ENCODE data around the gene TULP4.
"Not testable (repeated sequence)": the region's sequence is repeated elsewhere in the genome, so short reads cannot be mapped to it uniquely, and the experiment has no call there.

Gene TULP4

DNA sequence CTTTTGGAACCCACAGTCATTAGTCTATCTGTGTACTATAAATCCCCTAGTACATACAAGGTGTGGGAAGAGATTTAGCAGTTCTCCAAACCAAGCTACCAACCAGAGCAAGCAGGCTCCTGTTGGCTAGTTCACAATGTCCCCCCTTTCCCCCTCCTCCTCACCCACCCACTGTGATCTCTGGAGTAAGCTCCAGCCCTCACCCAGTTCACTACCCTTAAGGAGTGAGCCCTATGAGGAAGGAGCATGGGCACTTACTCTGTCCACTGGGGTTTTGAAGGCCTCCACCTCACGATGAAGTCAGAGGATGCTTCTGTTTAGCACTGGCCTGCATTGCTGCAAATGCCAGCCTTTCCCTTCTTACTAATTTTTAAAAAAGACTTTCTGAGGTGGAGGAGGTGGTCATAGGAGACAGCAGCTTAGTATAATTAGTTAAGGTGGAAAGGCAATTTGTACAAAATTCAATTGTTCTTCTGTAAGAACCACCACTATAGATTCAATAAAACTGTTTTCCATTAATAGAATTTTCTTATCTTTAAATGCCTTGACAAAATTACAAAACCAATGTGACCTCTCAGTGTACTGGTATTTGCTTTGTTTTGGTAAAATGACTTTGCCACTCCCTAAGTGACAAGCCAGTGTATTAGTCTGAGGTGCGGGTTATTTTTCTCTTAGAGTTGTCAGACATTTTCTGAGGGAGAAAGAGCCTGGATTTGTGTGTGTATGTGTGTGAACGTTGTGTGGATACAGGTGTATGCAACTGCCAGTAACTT is 86.2 kb downstream of the TULP4 start:
- no peak for DNase-seq

DNA sequence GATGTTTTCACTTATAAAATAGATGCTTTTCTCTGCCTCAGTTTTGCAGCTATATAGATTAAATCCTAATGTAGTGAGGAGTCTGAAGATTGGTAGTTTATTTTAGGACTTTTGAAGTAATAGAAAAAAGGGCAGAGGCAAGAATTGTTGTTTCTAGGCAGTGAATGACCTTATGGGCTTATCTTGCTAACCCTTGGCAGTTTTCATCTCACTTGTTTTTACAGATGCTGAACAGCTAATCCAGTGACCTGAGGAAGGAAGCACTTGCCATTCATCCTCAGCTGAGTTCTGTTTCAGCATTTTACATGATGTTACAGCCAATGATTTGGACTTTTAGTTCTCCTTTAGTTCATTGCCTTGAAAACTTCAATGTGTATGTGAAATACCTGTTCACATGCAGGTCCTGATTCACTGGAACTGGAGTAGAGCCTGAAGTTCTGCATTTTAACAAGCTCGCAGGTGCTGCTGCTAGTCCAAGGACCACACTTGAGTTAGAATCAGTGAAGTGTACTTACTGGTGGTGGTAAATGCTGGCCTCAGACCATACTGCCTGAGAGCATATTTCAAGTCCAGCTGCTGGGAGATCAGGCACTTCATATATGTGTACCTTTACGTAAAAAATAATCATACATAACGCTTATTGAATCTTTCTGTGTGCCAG is 86.9 kb downstream of the TULP4 start:
- no peak for DNase-seq

DNA sequence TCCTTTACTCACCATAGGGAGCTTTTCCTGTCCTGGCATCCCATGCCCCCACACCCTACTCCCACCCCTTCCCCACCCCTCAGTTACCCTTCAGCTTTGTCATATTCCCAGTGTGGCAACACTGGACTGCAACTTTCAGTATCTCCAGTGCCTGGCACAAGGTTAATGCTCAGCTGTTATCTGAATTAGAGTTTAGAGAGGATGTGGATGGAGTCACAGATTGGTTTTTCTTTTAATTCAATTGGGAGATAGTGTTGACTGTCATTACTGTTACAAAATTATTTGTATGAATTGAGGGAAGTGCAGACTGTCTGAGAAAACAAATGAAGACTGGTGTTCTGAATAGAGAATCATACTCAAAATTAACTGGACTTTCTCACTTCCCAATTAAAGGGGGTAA is 89.9 kb downstream of the TULP4 start:
- DNase-seq = no peak

DNA sequence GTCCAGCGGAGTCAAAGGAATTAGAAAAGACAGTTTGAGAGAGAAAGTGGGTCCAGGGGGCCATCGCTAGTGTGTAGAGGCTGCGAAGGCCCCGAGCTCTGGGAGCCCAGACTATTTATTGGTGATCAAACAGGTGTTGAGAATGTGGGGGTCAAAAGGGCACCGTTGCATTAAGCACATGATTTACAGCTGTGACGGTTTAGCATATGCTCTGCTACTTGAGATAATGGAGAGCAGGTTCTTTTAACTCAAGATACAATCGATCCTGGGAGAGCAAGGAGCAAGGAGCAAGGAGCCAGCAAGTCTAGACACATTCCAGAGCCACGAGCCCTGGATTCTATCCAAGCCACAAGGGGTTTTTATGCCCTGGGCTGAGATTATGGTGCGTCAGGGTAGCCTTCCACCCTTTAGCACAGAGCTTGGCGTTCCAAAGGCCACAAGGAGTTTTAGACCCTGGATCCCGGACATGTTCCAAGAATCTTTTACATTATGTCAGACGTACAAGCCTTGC is 93.1 kb downstream of the TULP4 start:
- not testable (repeated sequence) for DNase-seq

DNA sequence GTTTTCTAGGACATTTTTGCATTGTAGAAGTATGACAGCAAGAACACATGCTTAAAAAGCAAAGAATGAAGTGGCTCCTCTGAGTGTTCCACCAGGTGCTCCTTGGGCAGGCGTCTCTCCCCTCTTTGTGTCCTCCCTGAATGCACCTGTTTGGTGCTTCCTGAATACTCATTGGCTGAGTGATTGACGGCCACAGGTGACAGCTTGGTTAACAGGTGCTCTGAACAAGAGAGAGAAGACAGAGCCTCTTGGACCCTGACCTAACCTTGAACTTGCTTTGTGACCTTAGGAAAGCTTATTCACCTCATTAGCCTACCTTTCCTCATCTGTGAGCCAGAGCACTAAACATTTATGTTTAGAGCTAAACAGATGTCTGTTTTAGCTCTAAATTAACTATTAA is 93.7 kb downstream of the TULP4 start:
- DNase-seq = no peak

DNA sequence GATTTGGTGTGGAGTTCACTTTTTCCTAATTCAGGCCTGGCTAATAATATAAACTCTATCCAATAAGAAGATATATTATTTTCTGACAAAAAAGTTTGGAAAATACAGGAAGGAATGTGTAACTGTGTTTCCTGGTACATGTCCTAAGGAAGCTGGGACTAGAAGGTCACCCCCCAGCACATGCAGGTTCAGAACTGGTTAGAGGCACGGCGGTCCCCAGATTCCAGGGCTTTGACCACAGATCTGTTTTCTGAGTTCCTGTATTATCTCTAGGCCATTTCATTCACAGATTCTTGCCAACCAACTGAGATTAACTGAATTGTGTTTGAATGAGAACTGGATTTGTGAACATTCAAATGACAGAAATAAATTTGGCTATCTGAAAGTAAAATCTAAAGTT is 94.5 kb downstream of the TULP4 start:
- no peak for DNase-seq

DNA sequence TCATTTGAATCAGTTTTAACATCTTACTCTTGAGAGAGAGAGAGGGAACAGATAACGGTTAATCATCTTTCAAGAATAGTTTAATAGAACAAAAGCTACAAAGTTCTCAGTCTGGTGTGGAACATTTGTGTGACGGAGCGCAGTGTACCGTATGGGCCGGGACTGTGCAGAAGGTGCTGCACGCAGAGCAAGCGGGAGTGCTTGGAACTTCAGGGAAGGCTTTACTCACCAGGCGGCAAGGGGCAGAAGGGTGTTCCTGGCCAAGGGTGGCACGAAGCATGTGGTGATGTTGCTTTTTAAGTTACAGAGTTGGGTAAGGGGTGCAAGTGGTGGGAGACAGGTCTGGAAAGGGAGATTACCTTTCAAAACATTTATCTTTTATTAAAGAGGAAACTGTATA is 95.7 kb downstream of the TULP4 start:
- no peak for DNase-seq

DNA sequence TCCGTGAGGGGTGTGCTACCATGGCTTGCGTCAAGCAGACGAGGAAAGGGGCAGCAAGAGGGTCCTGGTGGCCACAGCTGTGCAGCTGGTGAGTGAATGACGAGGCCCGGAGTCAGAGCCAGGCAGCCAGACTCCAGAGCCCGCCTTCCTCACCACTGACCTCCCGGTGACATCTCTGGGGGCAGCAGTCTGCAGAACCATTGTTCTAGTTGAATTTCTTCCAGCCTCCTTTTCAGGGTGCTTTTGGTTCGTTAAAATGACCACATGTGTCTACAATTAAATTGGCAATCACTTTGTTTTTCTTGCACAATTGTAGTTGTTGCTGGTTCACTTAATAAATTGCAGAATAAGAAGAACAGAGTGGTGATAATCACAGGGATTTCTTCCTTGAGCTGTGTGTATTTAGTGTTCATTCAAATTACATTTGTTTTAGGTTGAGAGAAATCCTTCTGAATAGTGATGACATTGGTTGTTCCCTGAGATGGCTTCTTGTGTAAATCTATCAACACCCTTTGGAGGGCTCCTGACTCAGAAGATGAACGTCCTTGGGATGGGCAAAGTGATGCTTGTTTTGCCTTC is 96.4 kb downstream of the TULP4 start:
- DNase-seq = no peak

DNA sequence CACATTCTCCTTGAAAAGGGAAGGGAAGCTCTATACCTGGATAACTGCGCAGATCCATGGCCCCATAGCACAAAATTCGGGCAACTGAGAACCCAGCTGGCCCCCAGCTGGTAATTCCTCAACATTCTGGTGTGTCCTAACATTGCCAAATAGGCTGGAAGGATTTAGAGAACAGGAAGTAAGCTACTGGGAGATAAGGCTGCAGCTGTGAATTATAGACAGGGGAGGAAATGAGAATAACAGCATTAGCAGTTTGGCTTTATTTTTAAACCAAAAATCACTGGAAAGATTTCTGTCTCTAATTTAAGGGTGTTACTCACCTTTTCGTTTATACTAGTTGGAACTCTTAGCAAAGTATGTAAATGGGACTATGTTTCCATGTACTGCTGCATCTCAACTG is 97.2 kb downstream of the TULP4 start:
- no peak for DNase-seq

DNA sequence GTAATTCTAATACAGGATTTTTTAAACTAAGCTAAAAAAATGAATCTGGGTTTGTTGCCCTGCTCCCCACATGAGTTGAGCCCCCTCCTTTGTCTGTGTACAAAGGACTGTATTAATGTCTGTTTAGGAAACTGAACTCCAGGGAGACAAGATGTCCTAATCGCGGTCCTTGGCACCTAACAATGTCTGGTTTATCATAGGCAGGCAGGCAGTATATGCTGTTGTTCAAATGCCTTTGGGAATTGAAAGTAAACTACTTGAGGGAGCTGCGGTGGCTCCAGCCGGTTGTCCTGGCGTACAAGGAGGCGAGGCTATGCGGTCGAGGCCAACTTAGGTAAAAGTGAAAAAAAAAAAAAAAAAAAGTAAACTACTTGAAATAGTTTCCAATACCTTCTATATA is 98.5 kb downstream of the TULP4 start:
- DNase-seq = no peak

DNA sequence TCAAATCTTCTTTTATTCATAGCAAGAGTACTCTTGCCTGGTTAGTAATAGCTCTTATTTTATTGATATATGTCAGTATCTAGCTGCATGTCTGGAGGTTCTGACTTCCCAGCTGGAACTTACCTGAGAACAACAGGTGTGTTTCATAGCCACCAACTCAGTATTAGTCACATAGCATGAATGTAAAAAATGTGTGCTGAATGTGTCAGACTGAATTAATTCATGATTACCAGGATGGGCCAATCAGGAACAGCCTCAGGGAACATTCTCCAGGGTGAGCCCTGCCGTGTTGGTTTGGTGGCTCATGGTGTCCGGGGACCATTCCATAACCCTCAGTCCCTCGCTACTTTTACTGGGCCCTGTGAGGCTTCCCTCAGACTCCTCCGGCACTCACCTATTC is 99.7 kb downstream of the TULP4 start:
- no peak for DNase-seq

DNA sequence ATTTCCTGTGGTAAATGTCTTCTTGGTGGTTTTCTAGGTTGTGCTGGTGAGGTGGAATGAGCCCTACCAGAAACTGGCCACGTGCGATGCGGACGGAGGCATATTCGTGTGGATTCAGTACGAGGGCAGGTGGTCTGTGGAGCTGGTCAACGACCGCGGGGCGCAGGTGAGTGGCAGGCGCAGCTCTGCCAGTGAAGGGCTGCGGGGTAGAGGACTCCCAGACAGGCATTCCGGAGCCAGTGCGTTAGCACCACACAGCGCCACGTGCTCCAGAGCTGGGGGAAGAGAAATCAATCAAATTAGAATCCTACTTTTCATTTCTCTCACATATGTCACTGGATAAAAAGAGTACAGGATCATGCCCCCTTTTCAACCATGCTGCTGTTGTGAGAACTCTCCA is 100.8 kb downstream of the TULP4 start:
- DNase-seq = no peak

DNA sequence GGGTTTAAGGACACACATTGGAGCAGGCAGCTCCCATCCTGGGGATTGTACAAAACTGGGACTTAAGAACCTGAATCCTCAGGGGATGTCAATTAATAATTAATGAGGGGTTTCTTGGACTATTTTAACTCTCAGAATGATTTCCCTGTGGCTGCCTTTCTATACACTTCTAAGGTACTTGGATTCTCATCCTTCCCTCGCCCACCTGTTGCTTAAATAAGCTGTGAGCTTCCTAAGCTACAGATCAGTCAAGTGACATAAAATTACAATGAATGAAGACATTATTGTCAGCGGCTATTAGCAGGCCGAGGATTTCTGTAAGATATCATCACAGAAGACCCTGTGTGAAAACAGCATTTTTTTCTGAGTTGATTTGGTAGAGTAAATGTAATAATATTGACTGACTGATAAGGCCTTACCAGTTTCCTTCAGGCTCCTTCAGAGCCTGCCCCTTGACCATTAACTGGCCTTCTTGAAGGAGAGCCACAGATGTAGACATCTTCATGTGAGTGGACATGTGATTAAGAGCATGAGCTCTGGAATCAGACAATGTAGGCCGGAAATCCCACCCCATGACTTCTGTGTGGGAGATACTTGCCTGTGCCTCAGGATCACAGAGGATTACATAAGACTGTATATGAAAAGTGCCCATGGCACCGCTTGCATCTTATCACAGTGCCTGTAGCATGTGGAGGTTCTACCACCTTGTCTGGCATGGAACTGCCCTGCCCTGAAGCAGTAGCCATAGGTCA is 101.7 kb downstream of the TULP4 start:
- DNase-seq = no peak

DNA sequence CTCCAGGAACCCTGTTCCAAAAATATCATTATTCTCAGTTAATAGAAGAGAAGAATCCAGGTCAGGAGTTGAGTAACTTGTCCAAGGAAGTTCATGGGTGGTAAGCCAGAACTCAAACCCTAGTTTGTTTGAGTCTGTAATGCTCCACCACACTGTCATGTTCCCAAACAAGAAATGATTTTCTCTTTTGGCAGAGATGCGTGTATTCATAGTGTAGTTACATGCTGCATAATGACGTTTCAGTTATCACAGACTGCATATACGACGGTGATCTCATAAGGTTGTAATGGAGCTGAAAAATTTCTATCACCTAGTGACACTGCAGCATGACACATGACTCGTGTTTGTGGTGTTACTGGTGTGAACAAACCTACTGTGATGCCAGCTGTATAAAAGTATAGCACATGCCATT is 102.6 kb downstream of the TULP4 start:
- no peak for DNase-seq

DNA sequence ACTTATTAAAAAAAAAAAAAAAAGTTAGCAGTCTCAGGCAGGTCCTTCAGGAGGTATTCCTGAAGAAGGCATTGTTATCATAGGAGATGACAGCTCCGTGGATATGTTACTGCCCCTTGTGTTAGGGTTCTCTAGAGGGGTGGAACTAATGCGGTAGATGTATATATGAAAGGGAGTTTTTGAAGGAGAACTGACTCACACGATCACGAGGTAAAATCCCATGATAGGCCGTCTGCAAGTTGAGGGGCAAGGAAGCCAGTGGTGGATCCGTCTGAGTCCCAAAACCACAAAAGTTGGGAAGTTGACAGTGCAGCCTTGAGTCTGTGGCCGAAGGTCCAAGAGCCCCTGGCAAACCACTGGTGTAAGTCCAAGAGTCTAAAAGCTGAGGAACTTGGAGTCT is 103.4 kb downstream of the TULP4 start:
- DNase-seq = no peak

DNA sequence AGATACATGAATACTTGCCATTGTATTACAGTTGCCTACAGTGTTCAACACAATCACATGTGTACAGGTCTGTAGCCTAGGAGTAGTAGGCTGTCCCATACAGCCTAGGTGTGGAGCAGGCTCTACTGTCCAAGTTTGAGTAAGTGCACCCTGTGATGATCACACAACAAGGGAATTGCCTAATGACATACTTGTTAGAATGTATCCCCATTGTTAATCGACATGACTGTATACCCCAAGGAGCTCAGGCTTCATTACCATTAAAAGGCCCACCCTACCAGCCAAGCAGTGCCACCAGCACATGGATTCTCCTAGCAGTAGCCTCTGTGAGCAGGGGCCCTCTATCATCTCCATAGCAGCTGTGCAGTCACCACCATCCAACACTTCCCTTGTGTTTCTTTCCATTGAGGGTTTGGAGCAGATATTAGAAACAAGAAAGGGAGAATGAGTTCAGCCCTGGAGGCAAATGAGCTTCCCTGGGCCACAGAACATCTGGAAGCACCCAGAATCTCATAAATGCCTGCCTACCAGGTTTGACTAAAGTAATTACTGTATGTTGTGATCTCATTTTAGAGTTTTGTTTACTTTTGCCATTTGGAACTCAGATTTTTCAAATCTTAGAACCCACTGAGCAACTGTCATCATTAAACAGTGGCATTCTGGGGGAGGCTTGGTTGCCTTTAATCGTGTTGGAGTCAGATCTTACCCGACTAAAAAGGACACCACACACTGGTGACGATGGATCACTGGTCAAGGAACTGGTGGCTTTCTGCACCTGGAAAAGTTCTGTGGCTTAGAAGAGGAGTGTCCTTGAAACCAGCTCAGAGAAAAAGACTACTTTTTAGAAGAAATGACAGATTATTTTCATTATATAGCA is 104.9 kb downstream of the TULP4 start:
- DNase-seq = no peak

DNA sequence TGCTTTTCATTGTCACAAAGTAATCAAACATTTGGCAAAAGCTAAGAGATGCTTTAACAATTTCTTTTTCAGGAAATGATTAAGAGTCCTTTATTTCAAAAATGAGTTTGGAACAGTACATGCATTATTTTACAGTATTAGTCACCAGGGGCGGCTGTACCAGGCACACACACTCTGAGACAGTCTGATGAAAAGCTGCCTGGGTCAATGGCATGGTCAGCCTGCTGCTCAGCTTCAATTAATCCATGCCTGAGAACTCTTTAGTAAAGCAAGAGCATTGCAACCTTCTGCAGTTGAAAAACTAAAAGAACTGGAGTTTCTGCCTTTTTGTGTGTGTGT is 105.5 kb downstream of the TULP4 start:
- DNase-seq = no peak

DNA sequence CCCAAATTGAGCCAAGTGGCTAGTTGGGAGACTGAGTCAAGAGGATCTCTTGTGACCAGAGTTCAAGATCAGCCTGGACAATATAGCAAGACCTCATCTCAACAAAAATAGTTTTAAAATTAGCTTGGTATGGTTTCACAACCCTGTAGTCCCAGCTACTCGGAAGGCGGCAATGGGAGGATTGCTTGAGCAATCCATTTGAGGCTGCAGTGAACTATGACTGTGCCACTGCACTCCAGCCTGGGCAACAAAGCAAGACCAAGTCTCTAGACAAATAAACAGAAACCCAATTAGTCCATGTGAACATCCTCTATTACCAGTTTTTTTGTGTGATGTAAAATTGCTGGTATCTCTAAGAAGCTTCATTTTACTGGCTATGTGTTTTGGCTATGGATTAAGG is 106.2 kb downstream of the TULP4 start:
- DNase-seq = no peak

DNA sequence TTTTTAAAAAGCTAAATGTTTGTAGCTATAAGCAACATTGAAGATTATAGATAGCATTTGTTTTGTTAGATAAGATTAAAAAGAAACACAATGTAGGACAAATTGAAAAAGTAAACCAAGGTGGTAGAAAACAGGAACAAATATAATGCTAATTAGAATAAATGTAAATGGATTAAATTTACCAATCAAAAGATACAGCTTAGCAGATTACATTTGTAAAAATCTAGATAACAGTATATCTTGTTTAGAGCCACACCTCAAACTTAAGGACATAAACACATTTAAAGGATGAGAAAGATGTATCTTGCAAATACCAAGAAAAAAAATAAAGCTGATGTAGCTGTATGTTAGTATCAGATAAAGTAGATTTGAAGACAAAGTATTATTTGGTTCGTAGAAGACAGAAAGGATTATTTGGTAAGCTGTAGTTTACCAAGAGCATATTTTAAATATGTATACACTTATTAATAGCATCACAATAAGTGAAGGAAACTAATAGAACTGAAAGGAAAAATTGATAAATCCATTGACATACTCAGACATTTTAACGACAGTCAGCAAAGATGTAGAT is 107.2 kb downstream of the TULP4 start:
- DNase-seq = no peak

DNA sequence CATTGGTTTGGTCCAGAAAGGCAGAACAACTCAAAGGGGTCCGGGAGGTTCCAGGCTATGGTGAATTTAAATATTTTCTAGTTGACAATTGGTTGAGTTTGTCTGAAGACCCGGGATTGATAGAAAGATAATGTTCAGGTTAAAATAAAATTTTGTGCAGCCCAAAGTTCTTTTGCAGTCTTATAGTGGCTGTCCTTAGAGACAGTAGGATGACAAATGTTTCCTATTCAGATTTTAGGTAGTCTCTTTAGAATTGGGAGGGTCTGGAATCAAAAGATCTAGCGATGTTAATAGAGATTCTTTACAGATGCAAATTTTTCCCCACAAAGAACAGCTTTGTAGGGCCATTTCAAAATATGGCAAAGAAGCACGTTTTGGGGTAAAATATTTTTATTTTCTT is 109.1 kb downstream of the TULP4 start:
- DNase-seq = no peak

DNA sequence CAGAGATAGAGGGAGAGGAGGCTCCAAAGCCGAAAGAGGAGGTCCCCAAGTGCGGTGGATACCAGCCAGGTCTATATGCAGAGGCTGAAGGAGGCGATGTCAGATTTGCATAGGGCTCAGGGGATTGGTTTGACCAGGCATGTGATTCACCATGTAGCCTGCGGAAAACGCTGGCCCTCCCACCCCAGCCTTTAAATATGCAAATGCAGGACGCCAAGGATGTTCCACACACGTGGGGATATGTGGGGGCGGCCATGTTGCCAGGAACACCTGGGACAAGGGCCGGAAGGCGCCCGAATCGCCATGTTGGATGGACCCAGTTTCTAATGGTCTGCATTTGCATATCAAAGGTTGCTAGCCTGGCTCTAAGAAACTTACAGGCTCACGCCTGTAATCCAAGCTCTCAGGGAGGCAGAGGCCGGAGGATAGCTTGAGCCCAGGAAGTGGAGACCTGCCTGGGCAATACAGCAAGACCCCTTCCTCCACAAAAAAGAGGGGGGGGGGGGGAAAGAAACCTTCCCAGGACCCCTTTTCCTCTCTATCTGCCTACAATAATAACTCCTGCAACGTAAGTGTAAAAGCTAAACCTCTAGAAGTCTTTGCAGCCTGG is 110.5 kb downstream of the TULP4 start:
- DNase-seq = no peak

DNA sequence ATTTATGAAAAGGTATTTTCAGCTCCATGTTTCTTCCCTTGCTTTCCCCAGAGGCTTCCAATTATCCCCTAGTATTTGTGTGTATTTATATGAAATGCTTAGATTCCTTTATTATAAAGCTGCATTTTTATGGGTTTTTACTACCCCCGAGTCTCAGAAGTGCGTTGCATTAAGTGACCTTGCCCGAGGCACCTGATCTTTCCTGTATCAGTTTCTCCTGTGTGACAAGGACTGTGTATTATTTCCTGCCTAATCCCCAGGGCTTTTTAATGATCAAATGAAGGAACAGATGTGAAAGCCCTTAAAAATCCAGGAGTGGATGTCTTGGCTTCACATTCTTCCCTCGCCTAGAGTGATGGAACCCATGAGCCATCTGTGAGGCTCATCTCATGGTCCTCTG is 118.8 kb downstream of the TULP4 start:
- DNase-seq = no peak

Data from stimulated activated naive CD4-positive, alpha-beta T cell (primary cell).